GM21528 (cell line): ENCODE measurements around the gene MBIP.

ENCODE experiments used
- ATAC-seq: cut with Tn5 transposase; IDR thresholded peaks from one replicate; pipeline ENCODE4 v1.9.1; 2021; ENCODE audit warnings: mild to moderate bottlenecking, moderate library complexity; ENCODE audit not compliant: unreplicated experiment, low FRiP score

Gene MBIP

GRCh38 chr14:36271222-36271621 is 49.2 kb downstream of the MBIP start:
- ATAC-seq, result no peak

GRCh38 chr14:36270191-36270590 is 50.2 kb downstream of the MBIP start:
- ATAC-seq, result no peak

GRCh38 chr14:36268121-36268520 is 52.3 kb downstream of the MBIP start:
- ATAC-seq, result no peak

- no peak for ATAC-seq
Measured at GRCh38 chr14:36264595-36264994, 55.8 kb downstream of the MBIP start.

- no peak for ATAC-seq
Measured at GRCh38 chr14:36264107-36264506, 56.3 kb downstream of the MBIP start.

GRCh38 chr14:36260970-36261640 is 59.3 kb downstream of the MBIP start:
- ATAC-seq, result no peak

- ATAC-seq, result no peak
Measured at GRCh38 chr14:36258241-36258640, 62.2 kb downstream of the MBIP start.

GRCh38 chr14:36256126-36256801 is 64.2 kb downstream of the MBIP start:
- ATAC-seq, result no peak

GRCh38 chr14:36254020-36254624 is 66.3 kb downstream of the MBIP start:
- ATAC-seq, result no peak
